Measurements from ENCODE around the gene TBCEL.
"Not testable (repeated sequence)": the region's sequence is repeated elsewhere in the genome, so short reads cannot be mapped to it uniquely, and the experiment has no call there.

TBCEL gene

GRCh38 chr11:121023848-121024751 lies at the start of gene TBCEL:
Gene TBCEL (plus strand): TSS chr11:121024102. CDS start chr11:121045691, 21,589 bp downstream.
- peak; percentile 42 to 83 (median 65) for DNase-seq

GRCh38 chr11:120974466-120974865 lies 49.4 kb upstream of the TBCEL start:
- no peak for DNase-seq

GRCh38 chr11:120974965-120975364 lies 48.9 kb upstream of the TBCEL start:
- DNase-seq = no peak

GRCh38 chr11:120977266-120978137 lies 46.4 kb upstream of the TBCEL start:
- DNase-seq = no peak

GRCh38 chr11:120978701-120979100 lies 45.2 kb upstream of the TBCEL start:
- DNase-seq = no peak

GRCh38 chr11:120985718-120986569 lies 38.0 kb upstream of the TBCEL start:
- DNase-seq = peak in 2 of 4 experiments; percentile 31 to 42

- no peak for DNase-seq
Observed at GRCh38 chr11:120988603-120989002, 35.3 kb upstream of the TBCEL start.

GRCh38 chr11:120991830-120992686 lies 31.8 kb upstream of the TBCEL start:
- no peak for DNase-seq

- no peak for DNase-seq
Observed at GRCh38 chr11:120994091-120994859, 29.6 kb upstream of the TBCEL start.

GRCh38 chr11:120995184-120995583 lies 28.7 kb upstream of the TBCEL start:
- DNase-seq = no peak

- DNase-seq = no peak
Observed at GRCh38 chr11:120996973-120997372, 26.9 kb upstream of the TBCEL start.

GRCh38 chr11:120998581-120998980 lies 25.3 kb upstream of the TBCEL start:
- DNase-seq = no peak

- no peak for DNase-seq
Observed at GRCh38 chr11:121004206-121004840, 19.6 kb upstream of the TBCEL start.

GRCh38 chr11:121006922-121007321 lies 17.0 kb upstream of the TBCEL start:
- DNase-seq = no peak

GRCh38 chr11:121008551-121008950 lies 15.4 kb upstream of the TBCEL start:
- no peak for DNase-seq

- no peak for DNase-seq
Observed at GRCh38 chr11:121012091-121012490, 11.8 kb upstream of the TBCEL start.

- no peak for DNase-seq
Observed at GRCh38 chr11:121018746-121019145, 5.2 kb upstream of the TBCEL start.

GRCh38 chr11:121021718-121022117 lies 2.2 kb upstream of the TBCEL start:
- DNase-seq = not testable (repeated sequence)

GRCh38 chr11:121024989-121025388 lies 1.1 kb downstream of the TBCEL start:
- DNase-seq = no peak

- no peak for DNase-seq
Observed at GRCh38 chr11:121029153-121029552, 5.3 kb downstream of the TBCEL start.
